ENCODE results near the gene OR52L1.

DNA sequence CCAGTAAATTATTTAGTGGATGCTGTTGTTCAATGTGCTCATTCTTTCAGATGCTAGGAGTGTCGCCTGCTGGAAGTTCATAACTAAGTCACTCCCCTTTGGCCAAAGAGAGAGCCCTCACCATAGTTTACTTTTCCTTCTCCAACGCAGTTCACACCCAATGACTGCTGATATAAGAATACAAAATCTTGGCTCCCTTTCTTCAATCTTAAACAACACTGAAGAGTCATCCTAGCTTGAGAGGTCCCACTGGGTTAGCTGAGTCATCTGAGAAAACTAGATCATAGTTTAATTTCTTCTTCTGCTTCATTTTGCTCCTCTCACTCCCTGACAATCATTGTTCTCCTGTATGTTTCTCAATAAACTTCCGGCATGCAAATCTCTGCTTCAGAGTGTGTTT is 5.4 kb upstream of the OR52L1 start:
- TF ChIP-seq, protein P1, sequence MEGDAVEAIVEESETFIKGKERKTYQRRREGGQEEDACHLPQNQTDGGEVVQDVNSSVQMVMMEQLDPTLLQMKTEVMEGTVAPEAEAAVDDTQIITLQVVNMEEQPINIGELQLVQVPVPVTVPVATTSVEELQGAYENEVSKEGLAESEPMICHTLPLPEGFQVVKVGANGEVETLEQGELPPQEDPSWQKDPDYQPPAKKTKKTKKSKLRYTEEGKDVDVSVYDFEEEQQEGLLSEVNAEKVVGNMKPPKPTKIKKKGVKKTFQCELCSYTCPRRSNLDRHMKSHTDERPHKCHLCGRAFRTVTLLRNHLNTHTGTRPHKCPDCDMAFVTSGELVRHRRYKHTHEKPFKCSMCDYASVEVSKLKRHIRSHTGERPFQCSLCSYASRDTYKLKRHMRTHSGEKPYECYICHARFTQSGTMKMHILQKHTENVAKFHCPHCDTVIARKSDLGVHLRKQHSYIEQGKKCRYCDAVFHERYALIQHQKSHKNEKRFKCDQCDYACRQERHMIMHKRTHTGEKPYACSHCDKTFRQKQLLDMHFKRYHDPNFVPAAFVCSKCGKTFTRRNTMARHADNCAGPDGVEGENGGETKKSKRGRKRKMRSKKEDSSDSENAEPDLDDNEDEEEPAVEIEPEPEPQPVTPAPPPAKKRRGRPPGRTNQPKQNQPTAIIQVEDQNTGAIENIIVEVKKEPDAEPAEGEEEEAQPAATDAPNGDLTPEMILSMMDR (IDR thresholded peaks at IDR 0.05): no peak
- TF ChIP-seq, protein P2, sequence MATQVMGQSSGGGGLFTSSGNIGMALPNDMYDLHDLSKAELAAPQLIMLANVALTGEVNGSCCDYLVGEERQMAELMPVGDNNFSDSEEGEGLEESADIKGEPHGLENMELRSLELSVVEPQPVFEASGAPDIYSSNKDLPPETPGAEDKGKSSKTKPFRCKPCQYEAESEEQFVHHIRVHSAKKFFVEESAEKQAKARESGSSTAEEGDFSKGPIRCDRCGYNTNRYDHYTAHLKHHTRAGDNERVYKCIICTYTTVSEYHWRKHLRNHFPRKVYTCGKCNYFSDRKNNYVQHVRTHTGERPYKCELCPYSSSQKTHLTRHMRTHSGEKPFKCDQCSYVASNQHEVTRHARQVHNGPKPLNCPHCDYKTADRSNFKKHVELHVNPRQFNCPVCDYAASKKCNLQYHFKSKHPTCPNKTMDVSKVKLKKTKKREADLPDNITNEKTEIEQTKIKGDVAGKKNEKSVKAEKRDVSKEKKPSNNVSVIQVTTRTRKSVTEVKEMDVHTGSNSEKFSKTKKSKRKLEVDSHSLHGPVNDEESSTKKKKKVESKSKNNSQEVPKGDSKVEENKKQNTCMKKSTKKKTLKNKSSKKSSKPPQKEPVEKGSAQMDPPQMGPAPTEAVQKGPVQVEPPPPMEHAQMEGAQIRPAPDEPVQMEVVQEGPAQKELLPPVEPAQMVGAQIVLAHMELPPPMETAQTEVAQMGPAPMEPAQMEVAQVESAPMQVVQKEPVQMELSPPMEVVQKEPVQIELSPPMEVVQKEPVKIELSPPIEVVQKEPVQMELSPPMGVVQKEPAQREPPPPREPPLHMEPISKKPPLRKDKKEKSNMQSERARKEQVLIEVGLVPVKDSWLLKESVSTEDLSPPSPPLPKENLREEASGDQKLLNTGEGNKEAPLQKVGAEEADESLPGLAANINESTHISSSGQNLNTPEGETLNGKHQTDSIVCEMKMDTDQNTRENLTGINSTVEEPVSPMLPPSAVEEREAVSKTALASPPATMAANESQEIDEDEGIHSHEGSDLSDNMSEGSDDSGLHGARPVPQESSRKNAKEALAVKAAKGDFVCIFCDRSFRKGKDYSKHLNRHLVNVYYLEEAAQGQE (IDR thresholded peaks at IDR 0.05; ENCODE audit: insufficient read depth in 1 of 2, low read depth in 2 of 2, low read length in 1 of 2): no peak
- TF ChIP-seq POLR2AphosphoS5 (IDR thresholded peaks at IDR 0.05; ENCODE audit: low read depth, low read length) (no peak), SIN3A (IDR thresholded peaks at IDR 0.05; ENCODE audit: borderline replicate concordance, insufficient read depth, low read depth, low read length) (no peak)

Measured in Panc1 (cell line).